ENCODE measurements around the gene ZMYND19. TPM values are rescaled to one million over a fixed set of nuclear protein-coding genes. Genes with fewer than 3 reads are reported as not detected.
A peak's percentile ranks its signal among the peaks of the same experiment; 100 is the strongest.
"Not testable (repeated sequence)": the region's sequence is repeated elsewhere in the genome, so short reads cannot be mapped to it uniquely, and the experiment has no call there.

Gene ZMYND19
- total RNA-seq, 1 experiment from 2014 or later, result 79.2 TPM

GRCh38 chr9:137551264-137552021 lies 38.9 kb downstream of the ZMYND19 start, which contains the start of gene MRPL41:
MRPL41 (plus strand) TSS chr9:137551879; CDS start chr9:137552082, 203 bp downstream.
- Histone ChIP-seq H3K79me2 (ENCODE audit: insufficient read depth, low read length) (no peaks in the 10 kb centered on the region), H3K14ac (ENCODE audit: insufficient read depth, low read length) (peak within 1 kb of the TSS; percentile 93), H3K4me1 (ENCODE audit: insufficient read depth, low read length) (no peaks in the 10 kb centered on the region), H3K9ac (ENCODE audit: extremely low read depth, insufficient read length, low read length) (peak within 1 kb of the TSS; percentile 36), H4K5ac (ENCODE audit: insufficient read length, low read depth, low read length) (no peak within 1 kb of the TSS), H3K4ac (ENCODE audit: low read depth, low read length) (no peak within 1 kb of the TSS), H2AFZ (ENCODE audit: low read length) (no peak within 1 kb of the TSS), H3K18ac (ENCODE audit: insufficient read length, low read depth, low read length) (peak within 1 kb of the TSS; percentile 77), H2BK12ac (ENCODE audit: insufficient read length, low read depth, low read length) (no peak within 1 kb of the TSS), H2BK15ac (ENCODE audit: low read depth, low read length) (no peak within 1 kb of the TSS), H3K27me3 (ENCODE audit: insufficient read depth, low read length) (no peaks in the 10 kb centered on the region), H3K23ac (ENCODE audit: insufficient read length, low read depth, low read length) (no peak within 1 kb of the TSS), H2AK5ac (ENCODE audit: insufficient read length, low read length) (no peak within 1 kb of the TSS), H3K9me3 (ENCODE audit: control insufficient read depth, low read depth, low read length) (no peaks in the 10 kb centered on the region), H3K27ac (ENCODE audit: insufficient read length, low read depth, low read length) (no peak within 1 kb of the TSS), H3K56ac (ENCODE audit: insufficient read length, low read depth, low read length) (no peak within 1 kb of the TSS), H4K8ac (replicated peaks; ENCODE audit: insufficient read length, low read depth, low read length) (no peak within 1 kb of the TSS), H3K4me2 (ENCODE audit: insufficient read depth, insufficient read length, low read length) (peak within 1 kb of the TSS; percentile 80), H2BK20ac (ENCODE audit: low read depth, low read length, poor library complexity, severe bottlenecking) (no peak within 1 kb of the TSS), H3K79me1 (ENCODE audit: insufficient read depth, low read depth, low read length, poor library complexity, severe bottlenecking) (no peaks in the 10 kb centered on the region), H4K91ac (ENCODE audit: insufficient read length, low read depth, low read length) (no peak within 1 kb of the TSS), H4K20me1 (ENCODE audit: control insufficient read depth, insufficient read depth, insufficient read length) (no peaks in the 10 kb centered on the region), H3T11ph (ENCODE audit: low read length) (no peak within 1 kb of the TSS), H2BK120ac (ENCODE audit: low read depth, low read length, poor library complexity, severe bottlenecking) (no peak within 1 kb of the TSS), H2BK5ac (ENCODE audit: insufficient read length, low read length) (no peak within 1 kb of the TSS), H3K23me2 (ENCODE audit: insufficient read length, low read depth, low read length, poor library complexity, severe bottlenecking) (peaks cover 10% of the 10 kb centered on the region)
- Mint-ChIP-seq H3K9me3 (peaks cover 11 to 14% of the 10 kb centered on the region in 2 experiments), H3K27ac (peak within 1 kb of the TSS in 2 of 3 experiments; percentile 49 to 62; a peak in 2 of 7 replicates), H3K4me1 (peaks cover 6 to 7% of the 10 kb centered on the region in 2 experiments; a peak in 3 of 4 replicates), H3K36me3 (ENCODE audit: insufficient read depth in 1 of 3, low read depth in 3 of 3) (peaks cover 26 to 39% (median 36%) of the 10 kb centered on the region in 3 experiments), H3K4me3 (peak within 1 kb of the TSS; percentile 78 to 85), H3K27me3 (ENCODE audit: low read depth) (no peaks in the 10 kb centered on the region; the same call in 1 of the 2 replicates)
- peak; percentile 96 for DNase-seq
- WGBS (ENCODE audit: extremely low coverage, insufficient read length, low lambda C conversion rate), result no CpG with 5 or more reads among the region's 106 CpGs
- TF ChIP-seq CTCF (conservative IDR thresholded peaks at IDR 0.05), result peak; percentile 72

DNA sequence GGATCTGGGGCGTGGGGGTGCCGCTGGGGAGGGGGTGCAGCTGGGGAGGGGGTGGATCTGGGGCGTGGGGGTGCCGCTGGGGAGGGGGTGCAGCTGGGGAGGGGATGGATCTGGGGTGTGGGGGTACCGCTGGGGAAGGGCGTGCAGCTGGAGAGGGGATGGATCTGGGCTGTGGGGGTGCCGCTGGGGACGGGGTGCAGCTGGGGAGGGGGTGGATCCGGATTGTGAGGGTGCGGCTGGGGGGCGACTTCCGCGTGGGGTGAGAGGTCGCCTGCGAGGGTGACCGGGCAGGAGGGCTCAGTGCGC lies 39.4 kb downstream of the ZMYND19 start:
- not testable (repeated sequence) for H3K23me2 ChIP-seq (ENCODE audit: insufficient read length, low read depth, low read length, poor library complexity, severe bottlenecking); H3K27me3 ChIP-seq (ENCODE audit: insufficient read depth, low read length); H4K91ac ChIP-seq (ENCODE audit: insufficient read length, low read depth, low read length); H3K9ac ChIP-seq (ENCODE audit: extremely low read depth, insufficient read length, low read length); H2BK5ac ChIP-seq (ENCODE audit: insufficient read length, low read length); H3K27ac Mint-ChIP-seq; H3K4ac ChIP-seq (ENCODE audit: low read depth, low read length); H3K27me3 Mint-ChIP-seq (ENCODE audit: low read depth); H2BK120ac ChIP-seq (ENCODE audit: low read depth, low read length, poor library complexity, severe bottlenecking); DNase-seq; H2AFZ ChIP-seq (ENCODE audit: low read length); H2BK20ac ChIP-seq (ENCODE audit: low read depth, low read length, poor library complexity, severe bottlenecking); H3K18ac ChIP-seq (ENCODE audit: insufficient read length, low read depth, low read length); H2BK12ac ChIP-seq (ENCODE audit: insufficient read length, low read depth, low read length); H3K79me2 ChIP-seq (ENCODE audit: insufficient read depth, low read length); H3T11ph ChIP-seq (ENCODE audit: low read length); H3K23ac ChIP-seq (ENCODE audit: insufficient read length, low read depth, low read length); H3K4me1 Mint-ChIP-seq; H3K27ac ChIP-seq (ENCODE audit: insufficient read length, low read depth, low read length); H2BK15ac ChIP-seq (ENCODE audit: low read depth, low read length); H4K20me1 ChIP-seq (ENCODE audit: control insufficient read depth, insufficient read depth, insufficient read length); H3K4me1 ChIP-seq (ENCODE audit: insufficient read depth, low read length); H2AK5ac ChIP-seq (ENCODE audit: insufficient read length, low read length); H4K5ac ChIP-seq (ENCODE audit: insufficient read length, low read depth, low read length); H4K8ac ChIP-seq (replicated peaks; ENCODE audit: insufficient read length, low read depth, low read length); H3K9me3 ChIP-seq (ENCODE audit: control insufficient read depth, low read depth, low read length); H3K79me1 ChIP-seq (ENCODE audit: insufficient read depth, low read depth, low read length, poor library complexity, severe bottlenecking); H3K56ac ChIP-seq (ENCODE audit: insufficient read length, low read depth, low read length)
- peaks cover 16 to 19% of the 10 kb centered on the region in 2 experiments for H3K9me3 Mint-ChIP-seq
- WGBS (ENCODE audit: extremely low coverage, insufficient read length, low lambda C conversion rate), result no CpG with 5 or more reads among the region's 17 CpGs
- peak overlapping the region in 1 of 2 experiments; percentile 71; a peak in 4 of 5 replicates for H3K4me3 Mint-ChIP-seq
- peaks cover 28 to 39% (median 35%) of the 10 kb centered on the region in 3 experiments for H3K36me3 Mint-ChIP-seq (ENCODE audit: insufficient read depth in 1 of 3, low read depth in 3 of 3)
- Histone ChIP-seq H3K4me2 (ENCODE audit: insufficient read depth, insufficient read length, low read length) (peak overlapping the region; percentile 58), H3K14ac (ENCODE audit: insufficient read depth, low read length) (0 out of 2 replicates have a peak overlapping the region, but pooled peaks have one; percentile 24)

Data from H9 (cell line).